Fibroblast of the aortic adventitia (primary cell): ENCODE data around the gene PTGDR2. TPM values are rescaled to one million over a fixed set of nuclear protein-coding genes. Genes with fewer than 3 reads are reported as not detected.

Experiments used
- DNase-seq: peaks from one replicate; pipeline ENCODE4 v3.0.0-alpha.2; 2010; ENCODE audit warnings: low read depth
- H3K4me3 ChIP-seq: 2 replicates; pipeline ENCODE4 v1.5.1; 2011; ENCODE audit warnings: low read depth, mild to moderate bottlenecking, control low read depth, low read length, moderate library complexity
- CTCF ChIP-seq: IDR thresholded peaks from 2 replicates; pipeline ENCODE4 v1.5.1; 2011; ENCODE audit warnings: mild to moderate bottlenecking, low read length, control low read depth, inconsistent platforms; ENCODE audit not compliant: insufficient read depth
- total RNA-seq: library from RNA; depleted of rRNA; stranded (reverse); fragments of >200 nt; gene quantifications from 2 replicates; pipeline ENCODE4 v1.2.3, GENCODE V29; 2012; ENCODE audit warnings: low replicate concordance

PTGDR2 gene
- total RNA-seq, 1 donor, result not detected

GRCh38 chr11:60852117-60852981 is 3.4 kb downstream of the PTGDR2 start:
- no peak for DNase-seq
- TF ChIP-seq CTCF, result no peak
- H3K4me3 ChIP-seq, result no peak overlapping the region

GRCh38 chr11:60851327-60852104 is 4.2 kb downstream of the PTGDR2 start:
- DNase-seq, result no peak
- TF ChIP-seq CTCF, result no peak
- H3K4me3 ChIP-seq, result no peak overlapping the region

GRCh38 chr11:60849641-60850520 is 5.9 kb downstream of the PTGDR2 start:
- no peak for TF ChIP-seq CTCF
- no peak overlapping the region for H3K4me3 ChIP-seq
- no peak for DNase-seq

- no peak for DNase-seq
- no peak for TF ChIP-seq CTCF
- H3K4me3 ChIP-seq, result no peak overlapping the region
Measured at GRCh38 chr11:60848714-60849151, 7.0 kb downstream of the PTGDR2 start.

GRCh38 chr11:60847896-60848295 is 7.9 kb downstream of the PTGDR2 start:
- no peak for DNase-seq
- no peak for TF ChIP-seq CTCF
- no peak overlapping the region for H3K4me3 ChIP-seq

GRCh38 chr11:60847281-60847680 is 8.5 kb downstream of the PTGDR2 start:
- no peak for TF ChIP-seq CTCF
- no peak overlapping the region for H3K4me3 ChIP-seq
- DNase-seq, result no peak
